IMR-90 (cell line): Measurements from ENCODE around the gene CPEB3. TPM values are rescaled to one million over a fixed set of nuclear protein-coding genes. Genes with fewer than 3 reads are reported as not detected.

Experiments used
- ATAC-seq: fragments of 200-7000 bp; cut with Tn5 transposase; 2 replicates; pipeline ENCODE4 v1.9.1; 2020; ENCODE audit warnings: low read depth, mild to moderate bottlenecking, moderate library complexity
- BruUV-seq: library from RNA; stranded (reverse); fragments of 400-500 nt; replicated peaks from 2 replicates; lab custom pipeline; 2021; lab: Mats Ljungman, UMichigan
- CTCF ChIA-PET: fragments of 300-600 bp; formaldehyde crosslinking; extraction: SDS; loops from one replicate; lab custom pipeline; 2021; ENCODE audit warnings: antibody characterized with exemption; lab: Yijun Ruan, JAX
- POLR2A ChIA-PET: fragments of 300-600 bp; sonication (Branson Sonifier 250); formaldehyde crosslinking; loops from one replicate; lab custom pipeline; 2022; ENCODE audit warnings: antibody characterized with exemption; ENCODE audit not compliant: unreplicated experiment; lab: Charles Lee
- DNase-seq: peaks from one replicate; pipeline ENCODE4 v3.0.0; 2013
- H2AFZ ChIP-seq: replicated peaks from 2 replicates; pipeline ENCODE3; 2013; ENCODE audit warnings: low read length, mild to moderate bottlenecking; ENCODE audit not compliant: poor library complexity
- H2AK5ac ChIP-seq: 2 replicates; pipeline ENCODE4 v1.6.1; 2013; ENCODE audit warnings: low read depth, low read length, inconsistent platforms
- H2AK9ac ChIP-seq: replicated peaks from 2 replicates; pipeline ENCODE3; 2013; ENCODE audit warnings: mild to moderate bottlenecking, low read depth, low read length, moderate library complexity; ENCODE audit not compliant: poor library complexity
- H2BK120ac ChIP-seq: 2 replicates; pipeline ENCODE4 v1.6.1; 2013; ENCODE audit warnings: low read depth, low read length, inconsistent platforms
- H2BK15ac ChIP-seq: 3 replicates; pipeline ENCODE4 v1.6.1; 2013; ENCODE audit warnings: low read depth, low read length, inconsistent platforms
- H2BK20ac ChIP-seq: 2 replicates; pipeline ENCODE4 v1.6.1; 2013; ENCODE audit warnings: low read depth, mild to moderate bottlenecking, inconsistent platforms, low read length, moderate library complexity
- H2BK5ac ChIP-seq: 2 replicates; pipeline ENCODE4 v1.6.1; 2013; ENCODE audit warnings: mild to moderate bottlenecking, low read depth, low read length, inconsistent platforms; ENCODE audit not compliant: poor library complexity, severe bottlenecking
- H3K14ac ChIP-seq: replicated peaks from 2 replicates; pipeline ENCODE4 v1.6.1; 2013; ENCODE audit warnings: low read depth, low read length, inconsistent platforms
- H3K18ac ChIP-seq: 2 replicates; pipeline ENCODE4 v1.6.1; 2013; ENCODE audit warnings: low read depth, low read length, control low read depth
- H3K23ac ChIP-seq: 2 replicates; pipeline ENCODE4 v1.6.1; 2013; ENCODE audit warnings: low read depth, low read length, inconsistent platforms
- H3K27ac ChIP-seq: 2 replicates; pipeline ENCODE4 v1.5.1; 2013; ENCODE audit warnings: mild to moderate bottlenecking, control low read depth, low read length; ENCODE audit not compliant: insufficient read depth
- H3K27me3 ChIP-seq: 2 replicates; pipeline ENCODE4 v1.6.1; 2013; ENCODE audit warnings: low read length; ENCODE audit not compliant: control insufficient read depth, insufficient read depth
- H3K36me3 ChIP-seq: 2 replicates; pipeline ENCODE4 v1.6.1; 2013; ENCODE audit warnings: low read length, mixed read lengths; ENCODE audit not compliant: control insufficient read depth, insufficient read depth
- H3K4ac ChIP-seq: 2 replicates; pipeline ENCODE4 v1.6.1; 2013; ENCODE audit warnings: low read depth, low read length, inconsistent platforms
- H3K4me1 ChIP-seq: 2 replicates; pipeline ENCODE4 v1.6.1; 2013; ENCODE audit warnings: low read length, mixed read lengths; ENCODE audit not compliant: control insufficient read depth, insufficient read depth
- H3K4me2 ChIP-seq: 2 replicates; pipeline ENCODE4 v1.6.1; 2013; ENCODE audit warnings: low read depth, mild to moderate bottlenecking, control low read depth, low read length, moderate library complexity
- H3K4me3 ChIP-seq: 2 replicates; pipeline ENCODE4 v1.5.1; 2013; ENCODE audit warnings: low read depth, mild to moderate bottlenecking, control low read depth, low read length, moderate library complexity; ENCODE audit not compliant: insufficient read depth
- H3K56ac ChIP-seq: 2 replicates; pipeline ENCODE4 v1.6.1; 2013; ENCODE audit warnings: low read length, inconsistent platforms; ENCODE audit not compliant: insufficient read depth; ENCODE audit errors: extremely low read depth
- H3K79me1 ChIP-seq, 2 experiments: 2 replicates each; pipeline ENCODE4 v1.6.1; 2013; ENCODE audit warnings: low read length in 2 of 2, inconsistent platforms in 1 of 2, low read depth in 1 of 2
- H3K9ac ChIP-seq: 2 replicates; pipeline ENCODE4 v1.6.1; 2013; ENCODE audit warnings: low read depth, low read length, control low read depth
- H3K9me1 ChIP-seq: 2 replicates; pipeline ENCODE4 v1.6.1; 2013; ENCODE audit warnings: low read length, inconsistent platforms; ENCODE audit not compliant: insufficient read depth
- H3K9me3 ChIP-seq: 2 replicates; pipeline ENCODE4 v1.6.1; 2013; ENCODE audit warnings: low read length; ENCODE audit not compliant: control insufficient read depth, insufficient read depth
- H4K20me1 ChIP-seq: 2 replicates; pipeline ENCODE4 v1.6.1; 2013; ENCODE audit warnings: low read length, inconsistent platforms; ENCODE audit not compliant: insufficient read depth
- H4K5ac ChIP-seq: 2 replicates; pipeline ENCODE4 v1.6.1; 2013; ENCODE audit warnings: mild to moderate bottlenecking, low read depth, low read length, control low read depth
- H4K8ac ChIP-seq, 2 experiments: 2 replicates each; pipeline ENCODE4 v1.6.1; 2013; ENCODE audit warnings: low read depth in 2 of 2, low read length in 2 of 2, control low read depth in 1 of 2, inconsistent platforms in 1 of 2
- H4K91ac ChIP-seq: 2 replicates; pipeline ENCODE4 v1.6.1; 2013; ENCODE audit warnings: low read depth, low read length, inconsistent platforms; ENCODE audit not compliant: insufficient read depth
- BHLHE40 ChIP-seq: fragments of 150-350 bp; IDR thresholded peaks from 2 replicates; pipeline ENCODE4 v1.6.1; 2016; ENCODE audit warnings: mild to moderate bottlenecking, low read depth, low read length
- CHD1 ChIP-seq: IDR thresholded peaks from 2 replicates; pipeline ENCODE4 v1.6.1; 2012; ENCODE audit warnings: low read depth, low read length, improper control_type of control experiment
- CTCF ChIP-seq: conservative IDR thresholded peaks from 2 replicates; pipeline ENCODE4 v1.5.1; 2012; ENCODE audit warnings: mild to moderate bottlenecking, low read depth, low read length, improper control_type of control experiment
- ELK1 ChIP-seq: fragments of 150-350 bp; IDR thresholded peaks from 2 replicates; pipeline ENCODE4 v1.6.1; 2016; ENCODE audit warnings: low read depth, mild to moderate bottlenecking, low read length, moderate library complexity, borderline replicate concordance
- FOS ChIP-seq: fragments of 150-350 bp; IDR thresholded peaks from 2 replicates; pipeline ENCODE4 v1.6.1; 2016; ENCODE audit warnings: low read depth, low read length
- MAFK ChIP-seq: IDR thresholded peaks from 2 replicates; pipeline ENCODE4 v1.6.1; 2012; ENCODE audit warnings: low read depth, low read length, improper control_type of control experiment
- MAZ ChIP-seq: IDR thresholded peaks from 2 replicates; pipeline ENCODE4 v1.6.1; 2012; ENCODE audit warnings: low read depth, mild to moderate bottlenecking, low read length, improper control_type of control experiment, moderate library complexity, borderline replicate concordance
- MXI1 ChIP-seq: IDR thresholded peaks from 2 replicates; pipeline ENCODE4 v1.6.1; 2012; ENCODE audit warnings: low read depth, mild to moderate bottlenecking, low read length, moderate library complexity, borderline replicate concordance
- NFE2L2 ChIP-seq: fragments of 150-350 bp; IDR thresholded peaks from 2 replicates; pipeline ENCODE4 v1.6.1; 2016; ENCODE audit warnings: low read depth, mild to moderate bottlenecking, low read length
- RAD21 ChIP-seq: IDR thresholded peaks from 2 replicates; pipeline ENCODE4 v1.6.1; 2012; ENCODE audit warnings: low read length, improper control_type of control experiment
- RCOR1 ChIP-seq: IDR thresholded peaks from 2 replicates; pipeline ENCODE4 v1.6.1; 2012; ENCODE audit warnings: mild to moderate bottlenecking, low read length, improper control_type of control experiment; ENCODE audit not compliant: insufficient replicate concordance
- RFX5 ChIP-seq: IDR thresholded peaks from 2 replicates; pipeline ENCODE4 v1.8.0; 2012; ENCODE audit warnings: low read depth, mild to moderate bottlenecking, low read length, moderate library complexity
- SMC3 ChIP-seq: fragments of 150-350 bp; IDR thresholded peaks from 2 replicates; pipeline ENCODE4 v1.6.1; 2016; ENCODE audit warnings: low read depth, mild to moderate bottlenecking, antibody characterized with exemption, low read length, moderate library complexity
- USF2 ChIP-seq: fragments of 150-350 bp; IDR thresholded peaks from 2 replicates; pipeline ENCODE4 v1.6.1; 2017; ENCODE audit warnings: mild to moderate bottlenecking, antibody characterized with exemption, low read length, low read depth
- WGBS, 2 experiments: methylation state at CpG; one replicate each; pipeline versions ENCODE4 v1.1.5 to v1.1.7; 2013; ENCODE audit warnings: missing lambda C conversion rate in 2 of 2; ENCODE audit not compliant: insufficient read length in 1 of 2; ENCODE audit errors: extremely low coverage in 2 of 2; 5-methylcytosine and 5-hydroxymethylcytosine counted together
- dilution Hi-C: fragments of 300-500 bp; cut with HindIII; formaldehyde crosslinking; loops from one replicate; pipeline ENCODE4 v1.14.3; 2018; ENCODE audit warnings: low sequenced_read_pairs; ENCODE audit not compliant: unreplicated experiment
- in situ Hi-C: fragments of 300-500 bp; cut with MboI; formaldehyde crosslinking; loops from 3 replicates; pipeline ENCODE4 v1.14.3; 2019; ENCODE audit warnings: low sequenced_read_pairs, inconsistent platforms, mixed read lengths
- intact Hi-C: fragments of 100-400 bp; cut with micrococcal nuclease; formaldehyde crosslinking; loops from 2 replicates; pipeline ENCODE4 v1.10.0; 2022
- polyA plus RNA-seq, 3 experiments: library from polyadenylated mRNA; depleted of rRNA; stranded (reverse); fragments of >200 nt; gene quantifications; 2 replicates each; pipeline ENCODE4 v1.2.3, GENCODE V29; 2012; ENCODE audit warnings: low replicate concordance in 1 of 3
- total RNA-seq: library from RNA; depleted of rRNA; stranded (reverse); fragments of >200 nt; gene quantifications from 2 replicates; pipeline ENCODE4 v1.2.3, GENCODE V29; 2012

CPEB3 gene
- total and polyA plus RNA-seq, 2 of the 4 experiments (the other 2 are of a cell fraction): 0.18 to 0.36 TPM

GRCh38 chr10:92305133-92306072, 14.5 kb upstream of the CPEB3 start:
- Histone ChIP-seq H4K5ac (no peak overlapping the region), H2BK120ac (no peak overlapping the region), H4K20me1 (peaks cover 36% of the 10 kb centered on the region), H2BK5ac (no peak overlapping the region), H3K56ac (no peak overlapping the region), H3K9me3 (no peaks in the 10 kb centered on the region), H2AK5ac (no peak overlapping the region), H4K8ac (no peak overlapping the region), H3K27me3 (no peaks in the 10 kb centered on the region), H3K9me1 (no peaks in the 10 kb centered on the region; the same call in 1 of the 2 replicates), H3K4ac (no peak overlapping the region), H3K4me2 (no peak overlapping the region), H2AK9ac (no peak overlapping the region), H3K4me1 (no peaks in the 10 kb centered on the region), H3K23ac (no peak overlapping the region), H3K79me1 (peaks cover 31 to 57% of the 10 kb centered on the region in 2 experiments), H4K91ac (no peak overlapping the region), H3K36me3 (peaks cover 1% of the 10 kb centered on the region; the same call in 1 of the 2 replicates), H3K9ac (no peak overlapping the region), H3K14ac (no peak overlapping the region), H2AFZ (no peak overlapping the region), H2BK20ac (no peak overlapping the region), H2BK15ac (no peak overlapping the region), H3K27ac (no peak overlapping the region), H3K4me3 (no peak overlapping the region), H3K18ac (no peak overlapping the region)
- no peak for ATAC-seq
- intact Hi-C loops (no loop called here), in situ Hi-C loops (no loop called here), dilution Hi-C loops (no loop called here)
- ChIA-PET CTCF (no interaction called here), POLR2A (no interaction called here)
- 80% methylated on average over 7 of the region's 13 CpGs; no CpG with 5 or more reads in 1 of the 2 experiments for WGBS, 2 experiments
- BruUV-seq: no TSS peak
- no peak for DNase-seq
- TF ChIP-seq RCOR1 (no peak), SMC3 (no peak), CHD1 (no peak), CTCF (no peak), FOS (no peak), RFX5 (no peak), MXI1 (no peak), RAD21 (no peak), BHLHE40 (no peak), NFE2L2 (no peak), MAZ (no peak), MAFK (no peak), USF2 (no peak), ELK1 (no peak)
